Renal cortex interstitium (tissue), 11 donors: Measurements from ENCODE around the gene GNG13. TPM values are rescaled to one million over a fixed set of nuclear protein-coding genes. Genes with fewer than 3 reads are reported as not detected.

Experiments
- DNase-seq, 11 donors: peaks; one replicate each; pipeline ENCODE4 v3.0.0-alpha.2; 2013; ENCODE audit warnings: low read depth in 9 of 11, low spot score in 4 of 11; ENCODE audit errors: extremely low read depth in 1 of 11
- polyA plus RNA-seq, 3 donors: library from polyadenylated mRNA; unstranded; fragments of 120-200 nt; gene quantifications; one replicate each; pipeline ENCODE4 v1.2.1, GENCODE V29; 2013; ENCODE audit not compliant: insufficient read length in 3 of 3

The GNG13 gene
- polyA plus RNA-seq, 3 donors, result 0.41 to 0.58 (median 0.47) TPM

GRCh38 chr16:798666-799065 is 1.9 kb downstream of the GNG13 start:
- no peak for DNase-seq

- no peak for DNase-seq
Observed at GRCh38 chr16:797686-798085, 2.8 kb downstream of the GNG13 start.

GRCh38 chr16:797120-797420 is 3.5 kb downstream of the GNG13 start:
- DNase-seq, result no peak

- DNase-seq, result no peak
Observed at GRCh38 chr16:796296-797119, 4.0 kb downstream of the GNG13 start.

- DNase-seq, result no peak
Observed at GRCh38 chr16:795580-796229, 4.8 kb downstream of the GNG13 start.

- DNase-seq, result no peak
Observed at GRCh38 chr16:794853-795466, 5.6 kb downstream of the GNG13 start.

GRCh38 chr16:794091-794822 is 6.3 kb downstream of the GNG13 start:
- no peak for DNase-seq

- no peak for DNase-seq
Observed at GRCh38 chr16:793414-793813, 7.1 kb downstream of the GNG13 start.

GRCh38 chr16:792221-792995 is 8.1 kb downstream of the GNG13 start:
- no peak for DNase-seq

GRCh38 chr16:791131-791530 is 9.4 kb downstream of the GNG13 start:
- DNase-seq, result no peak

GRCh38 chr16:790086-790485 is 10.4 kb downstream of the GNG13 start:
- DNase-seq, result no peak

- DNase-seq, result no peak
Observed at GRCh38 chr16:789191-789850, 11.2 kb downstream of the GNG13 start.

GRCh38 chr16:788399-789126 is 12.0 kb downstream of the GNG13 start, which contains the start of gene CHTF18:
TSS of gene CHTF18 (plus strand) at chr16:788620. CDS start at chr16:788685, 65 bp downstream.
- DNase-seq, result peak; percentile 59 to 91 (median 87)

- no peak for DNase-seq
Observed at GRCh38 chr16:787978-788398, 12.5 kb downstream of the GNG13 start, which contains the start of gene RPUSD1. TSS of gene RPUSD1 (minus strand) at chr16:788381. CDS start at chr16:787737, 644 bp downstream.

GRCh38 chr16:787321-787966 is 13.1 kb downstream of the GNG13 start:
- DNase-seq, result no peak

- no peak for DNase-seq
Observed at GRCh38 chr16:785563-786535, 14.7 kb downstream of the GNG13 start.
